GM12872 (cell line): Measurements from ENCODE around the gene NXPH4.

Experiments used
- TF ChIP-seq, protein P1 (sequence below): IDR thresholded peaks from 3 replicates; pipeline ENCODE4 v1.5.1; 2011; ENCODE audit warnings: low read depth, mild to moderate bottlenecking, low read length, moderate library complexity; ENCODE audit not compliant: insufficient read depth

The NXPH4 gene

DNA sequence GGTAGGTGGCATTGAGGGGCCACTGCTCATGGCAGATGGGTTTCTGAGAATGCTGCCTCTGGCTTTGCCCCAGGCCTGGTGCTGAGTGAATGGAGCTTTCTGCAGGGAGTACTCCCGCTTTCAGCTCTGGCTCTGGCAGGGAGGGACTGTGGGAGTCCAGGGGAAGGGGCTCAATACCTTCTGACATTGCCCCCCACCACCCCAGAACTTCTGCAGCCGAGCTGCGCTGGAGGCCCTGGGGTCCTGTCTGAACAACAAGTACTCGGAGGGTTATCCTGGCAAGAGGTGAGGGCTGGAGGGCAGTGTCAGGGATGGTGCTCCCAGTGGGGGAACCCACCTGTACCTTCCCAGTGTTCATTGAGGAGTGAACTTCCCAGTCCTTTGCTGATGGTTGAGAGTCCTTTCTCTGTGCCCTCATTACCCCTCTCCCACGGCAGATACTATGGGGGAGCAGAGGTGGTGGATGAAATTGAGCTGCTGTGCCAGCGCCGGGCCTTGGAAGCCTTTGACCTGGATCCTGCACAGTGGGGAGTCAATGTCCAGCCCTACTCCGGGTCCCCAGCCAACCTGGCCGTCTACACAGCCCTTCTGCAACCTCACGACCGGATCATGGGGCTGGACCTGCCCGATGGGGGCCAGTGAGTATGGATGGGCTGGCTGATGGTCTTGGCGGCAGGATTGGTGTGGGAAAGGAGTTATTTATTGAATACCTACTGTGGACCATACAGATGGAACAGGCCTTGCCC is 14.9 kb downstream of the NXPH4 start:
- TF ChIP-seq, protein P1, sequence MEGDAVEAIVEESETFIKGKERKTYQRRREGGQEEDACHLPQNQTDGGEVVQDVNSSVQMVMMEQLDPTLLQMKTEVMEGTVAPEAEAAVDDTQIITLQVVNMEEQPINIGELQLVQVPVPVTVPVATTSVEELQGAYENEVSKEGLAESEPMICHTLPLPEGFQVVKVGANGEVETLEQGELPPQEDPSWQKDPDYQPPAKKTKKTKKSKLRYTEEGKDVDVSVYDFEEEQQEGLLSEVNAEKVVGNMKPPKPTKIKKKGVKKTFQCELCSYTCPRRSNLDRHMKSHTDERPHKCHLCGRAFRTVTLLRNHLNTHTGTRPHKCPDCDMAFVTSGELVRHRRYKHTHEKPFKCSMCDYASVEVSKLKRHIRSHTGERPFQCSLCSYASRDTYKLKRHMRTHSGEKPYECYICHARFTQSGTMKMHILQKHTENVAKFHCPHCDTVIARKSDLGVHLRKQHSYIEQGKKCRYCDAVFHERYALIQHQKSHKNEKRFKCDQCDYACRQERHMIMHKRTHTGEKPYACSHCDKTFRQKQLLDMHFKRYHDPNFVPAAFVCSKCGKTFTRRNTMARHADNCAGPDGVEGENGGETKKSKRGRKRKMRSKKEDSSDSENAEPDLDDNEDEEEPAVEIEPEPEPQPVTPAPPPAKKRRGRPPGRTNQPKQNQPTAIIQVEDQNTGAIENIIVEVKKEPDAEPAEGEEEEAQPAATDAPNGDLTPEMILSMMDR = no peak

DNA sequence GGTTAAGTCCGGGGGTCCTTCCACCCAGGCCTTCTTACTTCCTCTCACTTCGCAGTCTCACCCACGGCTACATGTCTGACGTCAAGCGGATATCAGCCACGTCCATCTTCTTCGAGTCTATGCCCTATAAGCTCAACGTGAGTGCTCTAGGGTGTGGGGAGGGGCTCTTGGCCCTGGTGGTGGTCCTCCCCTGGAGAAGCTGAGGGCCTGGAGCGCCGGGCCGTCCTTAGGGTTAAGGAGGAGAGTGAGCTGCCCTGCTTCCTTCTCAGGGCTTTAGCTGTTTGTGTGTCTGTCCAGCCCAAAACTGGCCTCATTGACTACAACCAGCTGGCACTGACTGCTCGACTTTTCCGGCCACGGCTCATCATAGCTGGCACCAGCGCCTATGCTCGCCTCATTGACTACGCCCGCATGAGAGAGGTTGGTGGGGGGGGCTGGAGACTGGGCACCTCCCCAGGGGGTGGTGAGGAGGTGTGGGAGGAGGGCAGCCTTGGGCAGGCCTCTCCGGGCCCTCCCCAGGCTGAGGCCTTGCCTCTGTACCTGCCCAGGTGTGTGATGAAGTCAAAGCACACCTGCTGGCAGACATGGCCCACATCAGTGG is 15.7 kb downstream of the NXPH4 start:
- TF ChIP-seq, protein P1 = no peak

DNA sequence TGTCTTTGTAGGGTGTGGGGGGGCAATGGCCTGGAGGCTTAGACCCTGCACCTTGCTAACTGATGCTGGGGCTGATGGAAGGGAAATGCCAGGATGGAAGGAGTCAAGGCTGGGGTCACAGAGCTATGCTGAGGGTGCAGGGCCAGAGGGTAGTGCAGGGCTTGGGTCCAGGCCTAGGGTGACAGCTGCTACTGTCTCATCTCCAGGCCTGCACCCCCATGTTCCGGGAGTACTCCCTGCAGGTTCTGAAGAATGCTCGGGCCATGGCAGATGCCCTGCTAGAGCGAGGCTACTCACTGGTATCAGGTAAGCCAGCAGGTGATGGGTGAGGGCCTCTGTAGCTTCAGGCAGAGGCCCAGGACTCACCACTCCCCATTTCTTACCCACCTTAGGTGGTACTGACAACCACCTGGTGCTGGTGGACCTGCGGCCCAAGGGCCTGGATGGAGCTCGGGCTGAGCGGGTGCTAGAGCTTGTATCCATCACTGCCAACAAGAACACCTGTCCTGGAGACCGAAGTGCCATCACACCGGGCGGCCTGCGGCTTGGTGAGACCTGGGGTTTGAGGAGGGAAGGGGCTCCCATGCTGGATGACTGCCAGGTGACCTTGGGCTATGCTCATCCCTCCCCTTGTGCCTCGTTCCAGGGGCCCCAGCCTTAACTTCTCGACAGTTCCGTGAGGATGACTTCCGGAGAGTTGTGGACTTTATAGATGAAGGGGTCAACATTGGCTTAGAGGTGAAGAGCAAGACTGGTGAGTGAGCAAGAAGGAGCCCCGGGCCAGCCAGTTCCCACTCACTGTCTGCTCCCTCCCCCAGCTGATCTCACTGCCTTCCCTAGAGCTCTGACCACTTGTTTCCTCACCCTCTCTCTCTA is 17.0 kb downstream of the NXPH4 start:
- TF ChIP-seq, protein P1 = no peak

DNA sequence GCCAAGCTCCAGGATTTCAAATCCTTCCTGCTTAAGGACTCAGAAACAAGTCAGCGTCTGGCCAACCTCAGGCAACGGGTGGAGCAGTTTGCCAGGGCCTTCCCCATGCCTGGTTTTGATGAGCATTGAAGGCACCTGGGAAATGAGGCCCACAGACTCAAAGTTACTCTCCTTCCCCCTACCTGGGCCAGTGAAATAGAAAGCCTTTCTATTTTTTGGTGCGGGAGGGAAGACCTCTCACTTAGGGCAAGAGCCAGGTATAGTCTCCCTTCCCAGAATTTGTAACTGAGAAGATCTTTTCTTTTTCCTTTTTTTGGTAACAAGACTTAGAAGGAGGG is 17.6 kb downstream of the NXPH4 start:
- TF ChIP-seq, protein P1 = no peak

DNA sequence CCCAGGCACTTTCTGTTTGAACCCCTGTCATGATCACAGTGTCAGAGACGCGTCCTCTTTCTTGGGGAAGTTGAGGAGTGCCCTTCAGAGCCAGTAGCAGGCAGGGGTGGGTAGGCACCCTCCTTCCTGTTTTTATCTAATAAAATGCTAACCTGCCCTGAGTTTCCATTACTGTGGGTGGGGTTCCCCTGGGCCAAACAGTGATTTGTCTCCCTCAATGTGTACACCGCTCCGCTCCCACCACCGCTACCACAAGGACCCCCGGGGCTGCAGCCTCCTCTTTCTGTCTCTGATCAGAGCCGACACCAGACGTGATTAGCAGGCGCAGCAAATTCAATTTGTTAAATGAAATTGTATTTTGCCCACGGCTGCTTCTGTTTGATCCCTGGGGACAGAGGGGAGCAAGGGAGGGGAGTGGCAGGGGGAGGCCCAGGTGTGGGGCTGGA is 18.0 kb downstream of the NXPH4 start:
- TF ChIP-seq, protein P1 = no peak

DNA sequence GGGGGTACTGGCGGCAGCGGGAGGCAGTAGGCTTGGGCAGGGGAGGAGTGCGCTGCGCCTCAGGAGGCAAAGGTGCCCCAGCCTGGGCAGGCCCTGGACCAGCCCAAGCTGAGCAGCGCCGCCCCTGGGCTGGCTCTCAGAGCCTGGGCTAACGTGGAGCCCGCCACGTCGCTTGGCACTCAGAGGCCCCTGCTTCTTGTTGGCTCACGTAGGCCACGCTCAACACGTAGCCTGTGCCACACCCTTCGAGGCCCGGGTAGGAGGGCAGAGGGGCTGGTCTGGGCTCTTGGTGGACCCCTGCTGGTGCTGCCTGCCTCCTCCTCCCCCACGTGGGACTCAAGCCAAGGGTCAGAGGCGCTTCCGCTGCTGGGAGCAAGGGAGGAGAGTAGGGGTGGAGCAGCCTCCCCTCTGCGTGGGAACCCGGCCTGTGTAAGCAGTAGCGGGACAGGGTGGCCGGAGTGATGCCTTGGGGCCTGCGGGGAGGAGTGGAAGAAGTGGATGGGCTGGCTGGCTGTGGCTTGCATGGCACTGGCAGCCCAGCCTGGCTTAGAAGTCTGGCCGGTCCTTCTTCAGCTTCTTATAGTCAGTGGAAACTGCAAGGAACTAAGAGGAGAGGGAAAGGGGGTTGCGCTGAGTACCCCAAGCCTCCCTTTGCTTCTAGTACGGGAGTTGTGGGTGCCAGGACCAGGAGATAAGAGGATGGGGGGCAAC is 18.6 kb downstream of the NXPH4 start:
- TF ChIP-seq, protein P1 = no peak

DNA sequence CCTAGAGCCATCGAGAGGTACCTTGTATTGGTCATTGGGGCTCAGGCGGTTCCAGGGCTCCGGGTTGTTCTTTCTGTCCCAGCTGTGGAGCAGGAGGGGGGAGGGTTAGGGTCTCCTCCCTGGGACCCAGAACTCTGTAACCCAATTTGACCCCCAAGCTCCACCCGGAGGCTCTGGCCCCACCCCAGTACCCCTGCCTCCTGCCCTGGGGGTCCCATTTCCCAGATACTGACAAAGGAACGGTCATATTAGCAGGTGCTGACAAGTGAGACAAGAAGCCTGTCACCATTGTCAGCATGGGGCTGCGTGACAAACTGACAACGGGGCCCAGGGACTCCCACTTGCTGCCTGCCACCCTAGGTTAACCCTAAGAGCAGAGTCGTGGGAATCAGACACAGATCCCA is 19.1 kb downstream of the NXPH4 start:
- TF ChIP-seq, protein P1 = no peak
